Lung (tissue), 12 donors: ENCODE results near the gene GET4. TPM values are rescaled to one million over a fixed set of nuclear protein-coding genes. Genes with fewer than 3 reads are reported as not detected.

ENCODE experiments used
- ATAC-seq: fragments of 200-7000 bp; cut with Tn5 transposase; one replicate; pipeline ENCODE4 v1.9.1; 2020; ENCODE audit warnings: moderate number of reproducible peaks; ENCODE audit not compliant: insufficient read depth, low FRiP score
- DNase-seq, 3 donors: peaks; one replicate each; pipeline ENCODE4 v3.0.0-alpha.2; 2013 to 2017
- H3K27ac ChIP-seq, 2 donors: one replicate each; pipeline ENCODE4 v1.5.1; 2013; ENCODE audit warnings: mild to moderate bottlenecking in 2 of 2, moderate library complexity in 2 of 2, control low read depth in 1 of 2, inconsistent platforms in 1 of 2, low read depth in 1 of 2, low read length in 1 of 2
- H3K27me3 ChIP-seq, 3 donors: one replicate each; pipeline ENCODE4 v1.5.1; 2013; ENCODE audit warnings: low read length in 2 of 3; ENCODE audit not compliant: control insufficient read depth in 3 of 3, insufficient read depth in 3 of 3
- H3K36me3 ChIP-seq, 4 donors: one replicate each; pipeline ENCODE4 v1.5.1; 2013; ENCODE audit warnings: low read length in 4 of 4, mild to moderate bottlenecking in 1 of 4, moderate library complexity in 1 of 4; ENCODE audit not compliant: control insufficient read depth in 4 of 4, insufficient read depth in 4 of 4
- H3K4me1 ChIP-seq, 5 donors: one replicate each; pipeline ENCODE4 v1.5.1; 2013; ENCODE audit warnings: low read length in 5 of 5, mild to moderate bottlenecking in 2 of 5, moderate library complexity in 1 of 5; ENCODE audit not compliant: control insufficient read depth in 5 of 5, insufficient read depth in 5 of 5
- H3K4me3 ChIP-seq: one replicate; pipeline ENCODE4 v1.5.1; 2013; ENCODE audit warnings: mild to moderate bottlenecking, control low read depth, moderate library complexity
- H3K9ac ChIP-seq, 2 donors: one replicate each; pipeline ENCODE4 v1.5.1; 2013; ENCODE audit warnings: low read length in 2 of 2, control low read depth in 1 of 2; ENCODE audit not compliant: insufficient read depth in 1 of 2
- H3K9me3 ChIP-seq, 4 donors: one replicate each; pipeline ENCODE4 v1.5.1; 2013; ENCODE audit warnings: low read length in 3 of 4, mild to moderate bottlenecking in 1 of 4, moderate library complexity in 1 of 4; ENCODE audit not compliant: control insufficient read depth in 4 of 4, insufficient read depth in 3 of 4
- CTCF ChIP-seq: IDR thresholded peaks from 2 replicates; pipeline ENCODE4 v1.5.1; 2012; ENCODE audit warnings: mild to moderate bottlenecking; ENCODE audit errors: control extremely low read depth, extremely low read depth
- WGBS, 2 donors: extraction: QIAGEN DNeasy Blood & Tissue Kit; methylation state at CpG; one replicate each; pipeline ENCODE4 v1.1.7; 2013; 5-methylcytosine and 5-hydroxymethylcytosine counted together
- polyA plus RNA-seq, 2 donors: library from polyadenylated mRNA; stranded (reverse); fragments of 200-250 nt; gene quantifications; one replicate each; pipeline ENCODE4 v1.2.1, GENCODE V29; 2013
- total RNA-seq, 2 donors: library from RNA; depleted of rRNA in 1 of 2; stranded (reverse); fragments of >200 nt in 1 of 2; gene quantifications; one replicate each; pipeline ENCODE4 v1.2.1, GENCODE V29; 2014 to 2021
- donor health status: control.
- donor health status: control.
- donor health status: Bipolar disorder and iron deficiency.
- donor health status: healthy.
- donor health status: DM: yes; HTN: yes; CAD: no.

Gene GET4
- total and polyA plus RNA-seq, 4 donors: 34.1 to 41.8 (median 40.0) TPM

GRCh38 chr7:931871-932650 lies 55.7 kb downstream of the GET4 start:
- Histone ChIP-seq H3K9ac (no peak overlapping the region), H3K36me3 (peaks cover 0 to 11% (median 0%) of the 10 kb centered on the region in 4 donors), H3K27ac (no peak overlapping the region), H3K4me1 (no peaks in the 10 kb centered on the region), H3K27me3 (no peaks in the 10 kb centered on the region), H3K4me3 (no peak overlapping the region), H3K9me3 (no peaks in the 10 kb centered on the region)
- TF ChIP-seq CTCF: no peak
- DNase-seq (no peak), ATAC-seq (no peak)
- WGBS, 2 donors: 84 to 89% methylated on average over 21 of the region's 21 CpGs

DNA sequence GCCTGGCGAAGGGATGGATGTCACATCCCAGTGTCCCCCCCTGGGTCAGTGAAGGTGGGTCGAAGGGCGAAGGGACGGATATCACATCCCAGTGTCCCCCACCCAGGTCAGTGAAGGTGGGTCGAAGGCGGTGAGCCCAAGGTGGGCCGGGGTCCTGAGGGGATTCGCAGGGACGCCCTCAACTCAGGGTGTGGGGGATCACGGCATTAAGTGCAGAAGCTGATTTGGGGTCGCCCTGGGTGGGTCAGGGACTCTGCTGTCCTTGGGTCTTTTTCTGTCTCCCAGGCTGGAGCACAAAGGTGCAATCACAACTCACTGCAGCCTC lies 56.3 kb downstream of the GET4 start:
- TF ChIP-seq CTCF: no peak
- Histone ChIP-seq H3K27ac (no peak overlapping the region), H3K4me1 (no peaks in the 10 kb centered on the region), H3K9me3 (no peaks in the 10 kb centered on the region), H3K9ac (no peak overlapping the region), H3K36me3 (peaks cover 0 to 11% (median 0%) of the 10 kb centered on the region in 4 donors), H3K4me3 (no peak overlapping the region), H3K27me3 (no peaks in the 10 kb centered on the region)
- no peak for ATAC-seq
- DNase-seq: no peak
- WGBS, 2 donors: 94 to 96% methylated on average over 11 of the region's 11 CpGs

DNA sequence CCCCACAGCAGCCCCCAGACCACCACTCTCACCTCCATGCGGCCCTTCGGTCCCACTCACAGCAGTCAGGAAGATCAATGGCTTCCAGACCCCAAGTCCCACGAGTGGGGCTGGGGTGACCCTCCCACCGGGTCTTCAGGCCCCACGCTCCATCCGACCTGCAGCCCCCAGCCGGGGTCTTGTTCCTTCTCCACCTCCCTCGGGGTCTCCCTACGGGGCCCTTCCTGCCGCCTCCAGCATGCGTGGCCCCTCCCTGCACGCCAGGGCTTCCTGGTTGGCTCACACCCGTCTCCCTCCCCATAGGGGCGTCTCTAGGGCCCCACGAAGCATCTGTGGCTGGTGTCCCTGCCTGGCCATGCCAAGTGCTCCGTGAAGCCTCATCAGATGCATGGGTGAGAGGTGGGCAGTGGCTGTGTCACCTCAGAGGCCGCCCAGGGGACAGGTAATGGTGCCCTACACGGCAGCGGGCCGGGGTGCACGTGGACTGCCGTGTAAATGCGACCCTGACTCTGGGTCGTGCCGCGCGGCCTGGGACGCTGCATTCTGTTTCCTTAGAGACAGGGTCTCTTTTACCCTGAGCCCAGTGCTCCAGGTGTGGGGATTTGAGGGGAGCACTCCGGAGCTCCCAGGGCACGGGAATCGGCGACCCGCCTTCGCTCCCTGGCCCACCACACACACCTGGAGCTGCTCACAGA lies 58.3 kb downstream of the GET4 start:
- no peak overlapping the region for H3K27ac ChIP-seq
- DNase-seq: no peak
- no peaks in the 10 kb centered on the region for H3K27me3 ChIP-seq
- TF ChIP-seq CTCF: no peak
- no peak overlapping the region for H3K9ac ChIP-seq
- no peaks in the 10 kb centered on the region for H3K4me1 ChIP-seq
- no peak overlapping the region for H3K4me3 ChIP-seq
- WGBS, 2 donors: 85 to 87% methylated on average over 29 to 34 of the region's 34 CpGs
- ATAC-seq: no peak
- peaks cover 0 to 1% (median 0%) of the 10 kb centered on the region in 4 donors for H3K9me3 ChIP-seq
- H3K36me3 ChIP-seq: peaks cover 0 to 13% (median 0%) of the 10 kb centered on the region in 4 donors
